Stimulated activated naive CD4-positive, alpha-beta T cell treated with Interleukin-2 at 50 U/mL for 16 hours (primary cell): ENCODE data around the gene GEN1.

Experiments
- DNase-seq: peaks from one replicate; lab custom pipeline; 2025; lab: John Stamatoyannopoulos, UW

Gene GEN1

DNA sequence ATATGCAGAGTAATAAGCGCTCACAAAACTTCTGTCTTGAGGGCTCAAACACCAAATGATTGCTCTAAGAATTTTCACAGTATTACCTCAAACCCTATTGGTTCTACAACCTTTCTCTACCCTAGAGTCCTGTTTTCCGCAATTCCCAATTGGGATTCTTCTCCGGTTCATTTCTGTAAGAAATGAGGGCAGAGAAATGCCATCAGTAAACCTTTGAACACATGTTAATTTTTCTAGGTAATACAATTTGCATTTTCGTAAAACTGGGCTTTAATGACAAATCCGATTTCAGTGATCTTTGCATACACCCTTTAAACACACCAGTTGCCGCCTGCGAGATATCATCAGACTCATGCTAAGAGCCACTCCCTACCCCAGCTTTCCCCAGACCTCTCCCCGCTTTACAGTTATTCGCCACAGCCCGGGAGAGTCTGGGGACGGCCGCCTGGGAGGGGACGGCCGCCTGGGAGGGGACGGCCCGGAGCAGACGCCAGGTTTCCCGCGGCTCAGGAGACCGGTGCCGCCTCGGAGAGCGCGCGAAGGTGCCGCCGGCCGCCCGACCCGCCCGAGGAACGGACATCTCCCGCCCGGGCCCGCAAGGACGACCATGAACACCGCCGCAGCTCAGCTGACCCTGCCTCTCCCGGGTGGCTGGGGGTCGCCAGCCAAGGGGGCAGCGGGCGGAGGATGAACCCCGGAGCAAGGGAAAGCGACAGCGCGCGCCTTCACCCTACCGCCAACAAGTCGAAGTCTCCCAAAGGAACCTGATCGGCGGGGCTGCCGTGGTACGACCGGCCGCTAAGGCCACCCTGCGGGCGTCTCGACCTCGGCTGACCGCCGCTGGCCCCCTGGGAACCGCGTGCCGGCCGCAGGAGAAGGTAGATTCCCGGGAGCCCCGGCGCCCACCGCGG is 791 bp upstream of the GEN1 start:
- DNase-seq = peak; percentile 19

DNA sequence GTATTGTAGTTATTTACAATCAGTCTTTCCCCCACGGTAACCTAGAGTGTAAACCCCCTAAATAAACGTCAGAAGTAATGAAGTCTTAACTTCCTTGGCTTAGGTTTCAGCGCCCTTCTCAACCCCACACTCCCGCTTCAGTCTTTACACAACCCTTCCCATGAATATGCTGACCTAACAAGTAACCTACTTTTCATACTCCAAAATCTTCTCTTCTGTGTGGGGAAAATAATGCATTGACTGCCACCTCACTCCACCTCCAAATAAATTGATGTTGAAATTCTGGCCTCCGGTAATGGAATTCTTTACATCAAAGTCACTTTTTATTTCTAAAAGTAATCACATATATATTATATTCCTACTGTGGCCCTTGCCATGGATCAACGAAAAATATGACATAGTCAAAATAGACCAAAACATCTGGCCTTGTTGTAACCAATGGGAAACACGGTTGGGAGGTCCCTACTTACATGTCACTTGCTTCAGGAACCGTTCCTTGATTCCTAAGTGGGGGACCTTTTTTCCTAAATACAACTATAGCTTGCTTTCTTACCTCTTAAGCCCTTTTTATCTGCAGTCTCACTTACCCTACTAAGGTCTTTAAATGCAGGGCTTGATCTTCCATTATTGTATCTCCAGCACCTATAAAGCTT is 961 bp downstream of the GEN1 start:
- no peak for DNase-seq

DNA sequence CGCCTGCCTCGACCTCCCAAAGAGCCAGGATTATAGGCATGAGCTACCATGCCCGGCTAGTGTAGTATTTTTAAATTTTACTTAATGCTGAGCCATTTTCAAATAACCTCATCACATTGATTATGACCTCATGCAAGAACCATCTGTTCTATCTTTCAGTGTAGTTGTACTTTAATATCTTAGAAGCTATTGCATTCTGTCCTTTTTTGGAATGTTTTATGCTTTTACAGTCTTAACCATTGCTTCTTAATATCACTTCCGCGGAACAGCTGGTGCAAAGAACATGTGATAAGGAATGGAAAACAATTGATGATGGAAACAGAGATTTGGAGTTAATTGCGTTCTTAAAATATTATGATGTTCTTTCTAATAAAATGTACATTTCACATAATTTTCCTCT is 2.7 kb downstream of the GEN1 start:
- no peak for DNase-seq

DNA sequence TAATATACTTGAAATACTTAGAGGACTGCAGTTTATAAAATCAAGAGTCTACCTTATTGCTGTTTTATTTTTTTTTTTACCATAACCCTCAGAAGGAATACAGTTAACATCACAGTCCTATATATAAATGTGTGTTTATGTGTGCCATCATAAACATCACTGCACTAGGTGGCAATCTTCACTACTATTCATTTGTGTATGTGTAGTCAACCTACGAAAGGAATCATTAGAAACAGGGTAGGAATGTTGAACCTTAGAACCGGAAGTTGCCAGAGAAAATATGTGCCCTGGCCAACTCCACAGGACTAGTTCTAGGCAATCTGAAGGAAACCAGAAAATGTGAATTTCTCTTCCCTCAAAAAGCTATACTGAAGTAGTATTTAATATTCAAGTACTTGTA is 3.4 kb downstream of the GEN1 start:
- DNase-seq = no peak

DNA sequence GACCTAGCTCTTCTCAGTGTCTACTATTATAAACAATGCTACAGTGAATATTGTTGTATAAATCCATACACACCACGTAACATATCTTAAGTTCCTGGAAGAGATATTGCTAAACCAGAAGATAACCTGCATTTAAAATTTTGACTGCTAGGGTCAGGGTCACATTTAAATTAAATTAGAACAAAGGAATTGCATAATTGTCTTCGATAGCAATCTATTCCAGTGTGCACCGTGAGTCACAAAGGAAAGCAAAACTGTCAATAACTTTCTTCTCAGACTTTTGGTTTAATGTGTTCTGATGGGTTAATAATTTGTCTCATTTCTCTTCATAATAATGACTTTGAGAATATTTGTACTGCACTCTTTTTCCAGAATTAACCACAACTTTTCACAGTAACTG is 4.2 kb downstream of the GEN1 start:
- DNase-seq = no peak

DNA sequence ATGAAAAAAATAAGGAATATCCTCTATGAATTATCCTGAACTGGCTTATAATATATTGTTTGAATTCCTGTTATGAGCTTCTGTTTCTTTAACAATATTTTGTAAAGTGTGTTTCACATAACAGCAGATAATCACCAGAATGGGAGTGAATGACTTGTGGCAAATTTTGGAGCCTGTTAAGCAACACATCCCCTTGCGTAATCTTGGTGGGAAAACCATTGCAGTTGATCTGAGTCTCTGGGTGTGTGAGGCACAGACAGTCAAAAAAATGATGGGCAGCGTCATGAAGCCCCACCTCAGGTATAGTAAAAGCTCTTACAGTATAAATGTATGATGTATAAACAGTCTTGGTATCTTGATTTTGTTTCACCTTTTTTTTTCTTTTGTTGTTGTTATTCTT is 5.9 kb downstream of the GEN1 start:
- no peak for DNase-seq

DNA sequence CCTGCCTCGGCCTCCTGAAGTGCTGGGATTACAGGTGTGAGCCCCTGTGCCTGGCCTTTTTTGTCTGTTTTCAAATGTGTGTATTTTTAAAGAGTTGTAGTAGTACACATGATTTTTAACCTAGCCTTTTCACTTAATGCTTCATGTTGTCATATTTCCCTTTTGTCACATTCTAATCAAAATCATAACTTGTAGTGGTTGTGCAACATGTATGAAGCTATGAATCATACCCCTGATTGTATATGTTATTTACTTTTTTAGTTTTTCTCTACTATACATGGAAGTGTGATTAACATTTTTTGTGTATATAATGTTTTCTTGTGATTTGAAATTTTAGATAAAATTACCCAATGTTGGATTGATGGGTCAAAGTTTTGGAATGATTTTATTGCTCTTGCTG is 8.5 kb downstream of the GEN1 start:
- DNase-seq = no peak

DNA sequence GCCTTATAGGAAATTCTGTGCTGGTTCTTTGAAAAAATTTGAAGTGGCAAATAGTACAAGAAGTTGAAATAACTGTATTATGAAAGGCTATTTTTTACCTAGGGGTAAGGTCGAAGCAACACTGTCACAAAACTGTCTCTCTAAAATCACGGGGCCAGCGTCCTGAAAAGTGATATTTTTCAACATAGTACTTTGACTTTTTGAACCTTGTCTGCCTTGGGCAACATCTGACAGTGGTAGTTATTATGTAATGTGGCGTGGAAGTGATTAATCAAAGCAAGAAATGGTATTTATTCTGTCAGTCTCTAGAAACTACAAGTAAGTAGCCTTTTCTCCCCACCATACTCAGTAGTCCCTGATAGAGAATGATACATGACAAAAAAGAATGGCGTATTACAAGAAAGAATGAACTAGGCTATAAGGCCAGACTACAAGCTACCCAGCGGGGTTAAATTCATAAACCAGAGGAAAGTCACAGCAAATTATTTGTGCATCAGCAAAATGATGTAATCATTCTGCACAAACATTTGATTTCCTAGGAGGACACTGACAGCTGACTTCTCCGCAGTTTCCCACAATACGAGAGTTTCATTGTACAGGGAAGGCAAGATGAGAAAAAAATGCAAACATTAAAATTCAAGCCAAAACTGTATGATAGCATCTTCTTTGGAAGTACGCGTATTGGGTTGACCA is 9.8 kb downstream of the GEN1 start:
- DNase-seq = no peak

DNA sequence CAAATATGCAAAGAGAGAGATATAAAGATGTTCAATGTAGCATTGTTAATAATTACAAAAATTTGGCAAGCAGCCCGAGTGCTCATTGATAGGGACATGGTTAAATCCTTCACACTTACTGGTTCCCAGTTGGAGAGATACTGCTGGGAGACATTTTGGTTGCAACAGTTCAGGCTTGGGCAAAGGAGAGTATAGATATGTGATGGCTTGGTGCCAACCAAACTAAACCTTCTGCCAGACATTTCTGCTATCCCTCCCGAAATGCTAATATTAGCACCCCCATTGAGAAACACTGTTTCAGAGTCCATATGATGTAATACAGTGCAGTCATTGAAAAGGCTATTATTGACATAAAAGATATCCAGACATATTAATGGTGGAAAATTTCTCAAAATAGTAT is 11.5 kb downstream of the GEN1 start:
- DNase-seq = no peak

DNA sequence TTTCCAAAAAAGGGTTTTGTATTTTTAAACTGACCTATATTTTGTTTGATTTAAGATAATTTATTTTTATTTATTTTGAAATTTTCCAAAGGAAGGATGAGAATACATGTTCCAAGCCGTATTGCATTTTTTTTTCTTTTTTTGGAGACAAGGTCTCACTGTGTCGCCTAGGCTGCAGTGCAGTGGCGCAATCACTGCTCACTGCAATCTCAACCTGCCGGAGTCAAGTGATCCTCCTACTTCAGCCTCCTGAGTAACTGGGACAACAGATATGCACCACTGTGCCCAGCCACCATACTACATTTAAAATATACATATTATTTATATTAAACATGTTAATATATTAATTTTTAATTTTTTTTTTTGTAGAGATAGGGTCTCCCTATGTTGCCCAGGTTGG is 15.0 kb downstream of the GEN1 start:
- DNase-seq = no peak

DNA sequence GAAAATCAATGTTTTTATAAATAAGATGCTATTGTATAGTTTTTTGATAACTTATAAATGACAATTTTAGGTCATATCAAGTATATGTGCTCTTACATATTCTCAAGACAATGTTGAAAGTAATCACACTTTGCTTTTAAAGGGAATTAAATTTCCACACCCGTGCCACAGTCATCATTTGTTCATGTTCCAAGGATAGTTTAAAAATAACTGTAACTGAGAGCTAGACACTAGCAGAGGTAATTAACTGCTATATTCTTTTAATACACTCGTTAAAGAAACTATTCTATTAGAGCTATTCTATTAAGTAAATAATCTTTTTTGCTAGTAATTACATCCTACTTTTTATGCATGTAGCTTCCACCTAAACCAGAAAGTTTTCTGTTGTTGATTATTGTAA is 18.0 kb downstream of the GEN1 start:
- DNase-seq = no peak

DNA sequence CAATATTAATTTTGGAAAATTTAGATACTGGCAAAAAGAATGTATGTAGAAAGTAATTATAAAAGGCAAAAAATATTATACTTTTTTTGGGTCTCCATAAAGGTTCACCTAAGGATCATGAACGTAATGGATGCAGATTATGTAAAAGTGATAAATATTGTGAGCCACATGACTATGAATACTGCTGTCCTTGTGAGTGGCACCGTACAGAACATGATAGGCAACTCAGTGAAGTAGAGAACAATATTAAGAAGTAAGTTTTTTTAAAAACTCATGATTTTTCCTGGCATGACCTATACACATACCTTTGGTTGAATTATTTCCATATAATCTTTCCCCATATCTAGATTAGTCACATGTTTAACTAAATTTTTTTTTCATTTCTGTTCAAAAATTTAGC is 18.6 kb downstream of the GEN1 start:
- no peak for DNase-seq

DNA sequence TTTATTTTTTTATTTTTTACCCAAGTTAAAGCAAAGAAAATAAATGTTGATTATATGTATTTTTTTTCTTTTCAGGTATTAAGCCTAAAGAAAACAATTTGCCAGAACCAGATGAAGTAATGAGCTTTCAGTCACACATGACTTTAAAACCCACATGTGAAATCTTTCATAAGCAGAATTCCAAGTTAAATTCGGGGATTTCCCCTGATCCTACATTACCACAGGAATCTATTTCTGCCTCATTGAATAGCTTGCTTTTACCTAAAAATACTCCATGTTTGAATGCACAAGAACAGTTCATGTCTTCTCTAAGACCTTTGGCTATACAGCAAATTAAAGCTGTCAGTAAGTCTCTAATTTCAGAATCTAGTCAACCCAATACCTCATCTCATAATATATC is 26.6 kb downstream of the GEN1 start:
- DNase-seq = no peak

DNA sequence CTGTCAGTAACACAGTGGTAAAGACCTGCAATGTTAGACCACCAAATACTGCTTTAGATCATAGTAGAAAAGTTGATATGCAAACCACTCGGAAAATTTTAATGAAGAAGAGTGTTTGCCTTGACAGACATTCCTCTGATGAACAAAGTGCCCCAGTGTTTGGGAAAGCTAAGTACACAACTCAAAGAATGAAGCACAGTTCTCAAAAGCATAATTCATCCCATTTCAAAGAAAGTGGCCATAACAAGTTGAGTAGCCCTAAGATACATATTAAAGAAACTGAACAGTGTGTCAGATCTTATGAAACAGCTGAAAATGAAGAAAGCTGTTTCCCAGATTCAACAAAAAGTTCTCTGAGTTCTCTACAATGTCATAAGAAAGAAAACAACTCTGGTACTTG is 27.5 kb downstream of the GEN1 start:
- DNase-seq = no peak

DNA sequence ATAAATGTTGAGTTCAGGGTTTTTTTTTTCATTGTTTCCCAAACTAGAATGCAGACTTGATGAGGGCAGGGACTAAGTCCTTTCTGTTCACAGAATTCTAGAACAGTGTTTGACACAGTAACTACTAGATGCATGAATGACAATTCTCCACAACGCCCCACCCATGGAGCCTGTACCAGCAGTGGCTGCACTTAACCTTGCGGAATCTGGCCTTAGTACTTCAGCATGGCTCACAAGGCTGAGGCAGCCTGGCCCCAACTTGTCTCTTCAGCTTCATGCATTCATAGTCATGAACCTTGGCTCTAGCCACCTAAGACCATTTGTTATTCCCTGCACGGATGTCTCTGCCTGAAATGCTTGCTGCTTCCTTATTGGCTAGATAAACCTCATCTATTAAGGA is 32.8 kb downstream of the GEN1 start:
- DNase-seq = no peak

DNA sequence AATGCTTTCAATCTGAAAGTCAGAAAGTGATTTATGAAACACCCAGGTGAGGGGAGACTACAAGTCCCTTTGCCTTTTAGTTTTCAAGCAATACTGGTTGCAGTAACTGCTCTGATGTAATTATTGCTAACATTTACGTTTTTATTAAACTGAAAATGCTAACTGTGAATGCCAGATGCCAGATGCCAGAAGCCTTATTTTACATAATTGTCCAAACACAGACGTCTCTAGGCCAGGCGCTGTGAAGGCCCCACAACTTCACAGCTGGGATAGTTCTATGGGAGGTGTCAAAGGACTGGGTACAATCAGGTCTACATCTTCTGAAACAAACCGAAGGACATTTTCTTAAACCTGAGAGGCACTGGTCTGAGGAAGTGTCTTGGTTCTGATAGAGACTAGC is 34.8 kb downstream of the GEN1 start:
- DNase-seq = no peak

DNA sequence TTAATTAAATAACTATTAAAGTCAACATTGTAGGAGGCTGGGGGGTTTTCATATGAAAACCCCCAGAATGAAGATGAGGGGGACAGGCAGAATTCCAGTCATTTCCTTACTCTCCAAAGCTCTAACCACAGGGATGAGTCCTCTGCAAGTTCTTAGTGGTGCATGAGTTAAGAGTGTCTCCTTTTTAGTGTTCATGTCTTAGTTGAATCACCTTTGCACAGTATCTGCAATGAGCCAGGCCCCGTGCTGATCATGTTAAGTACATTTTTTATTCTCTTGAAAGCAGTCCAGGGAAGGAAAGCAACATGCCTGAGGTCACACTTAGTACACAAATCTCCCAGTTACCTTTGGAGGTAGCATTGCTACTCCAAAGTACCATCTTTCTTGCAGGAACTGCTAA is 36.6 kb downstream of the GEN1 start:
- no peak for DNase-seq

DNA sequence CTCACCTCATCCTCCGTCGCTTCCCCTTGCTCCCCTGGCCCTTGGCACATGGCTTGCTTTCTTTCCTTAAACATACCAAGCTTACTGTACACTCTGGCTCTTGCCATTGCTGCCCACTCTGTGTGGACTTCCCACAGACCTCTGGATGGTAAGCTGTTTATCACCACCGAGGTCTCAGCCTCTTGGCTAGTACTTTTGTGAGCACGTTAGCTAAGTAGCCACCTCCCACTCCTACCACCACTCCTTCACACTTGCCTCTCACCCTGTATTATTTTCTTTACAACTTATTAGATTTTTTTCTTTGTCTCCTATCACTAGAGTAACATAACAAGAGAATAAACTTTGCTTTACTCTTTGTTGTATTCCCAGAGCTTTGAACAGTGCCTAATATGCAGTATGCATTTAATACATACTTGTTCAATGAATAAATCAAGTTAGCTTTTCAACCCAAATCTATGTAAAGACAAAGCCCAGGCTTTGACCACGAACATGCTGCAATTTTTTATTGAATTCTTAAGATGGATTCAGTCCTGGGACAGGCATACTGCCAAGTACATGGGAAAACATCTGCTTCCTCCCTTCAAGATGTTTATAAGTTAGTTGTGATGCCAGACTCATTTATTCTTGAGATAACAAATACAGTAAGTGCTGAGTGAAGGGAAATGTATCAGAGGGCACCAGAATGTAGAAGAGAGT is 37.3 kb downstream of the GEN1 start:
- DNase-seq = no peak

DNA sequence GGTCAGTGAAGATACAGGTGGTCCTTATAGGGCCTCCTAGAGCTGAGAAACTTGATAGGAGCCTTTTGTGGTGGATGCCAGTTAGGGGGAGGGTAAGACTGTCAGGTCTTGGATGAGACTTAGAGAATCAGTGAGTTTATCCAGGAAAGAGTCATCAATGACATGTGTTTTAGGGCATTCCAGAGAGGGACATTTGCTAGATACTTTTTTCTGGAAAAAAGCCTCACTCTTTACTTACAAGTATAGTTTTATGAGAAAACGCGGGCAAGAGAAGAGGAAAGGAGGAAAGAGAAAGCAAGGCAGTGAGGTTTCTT is 37.8 kb downstream of the GEN1 start:
- no peak for DNase-seq

DNA sequence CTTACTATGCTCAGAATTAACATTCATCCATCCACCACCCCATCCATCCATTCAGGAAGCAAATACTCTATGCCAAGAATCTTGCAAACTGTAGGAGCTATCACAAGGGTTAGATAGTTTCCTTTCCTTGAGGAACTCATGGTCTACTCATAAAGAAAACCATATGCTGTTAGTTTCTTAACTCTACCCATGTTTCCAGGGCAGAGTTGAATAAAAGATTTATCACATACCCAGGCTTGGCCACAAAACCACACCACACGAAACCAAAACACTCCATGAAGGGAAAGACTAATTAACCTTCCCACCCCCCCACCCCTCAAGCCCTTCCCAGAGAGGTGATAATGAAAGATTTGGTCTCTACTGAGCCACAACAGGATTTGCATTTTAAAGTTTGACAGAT is 38.6 kb downstream of the GEN1 start:
- DNase-seq = no peak

DNA sequence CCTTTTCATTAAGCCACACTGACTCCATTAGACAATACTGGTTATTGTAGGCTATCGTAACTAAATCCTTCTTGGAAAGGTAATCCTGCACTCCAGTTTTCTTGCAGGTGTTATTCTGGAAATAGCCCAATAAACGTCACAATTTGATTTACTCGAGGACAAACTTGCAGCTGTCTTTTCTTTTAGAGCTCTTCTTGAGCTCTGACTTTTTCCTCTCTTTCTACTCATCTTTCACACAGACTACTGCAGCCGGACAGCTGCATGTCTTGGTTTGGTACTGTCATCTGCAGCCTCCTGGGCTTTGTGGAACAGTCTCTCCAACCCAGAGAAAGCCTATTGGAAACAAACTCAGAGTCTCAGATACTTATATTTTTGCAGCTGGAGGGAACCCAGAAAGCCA is 39.4 kb downstream of the GEN1 start:
- no peak for DNase-seq

DNA sequence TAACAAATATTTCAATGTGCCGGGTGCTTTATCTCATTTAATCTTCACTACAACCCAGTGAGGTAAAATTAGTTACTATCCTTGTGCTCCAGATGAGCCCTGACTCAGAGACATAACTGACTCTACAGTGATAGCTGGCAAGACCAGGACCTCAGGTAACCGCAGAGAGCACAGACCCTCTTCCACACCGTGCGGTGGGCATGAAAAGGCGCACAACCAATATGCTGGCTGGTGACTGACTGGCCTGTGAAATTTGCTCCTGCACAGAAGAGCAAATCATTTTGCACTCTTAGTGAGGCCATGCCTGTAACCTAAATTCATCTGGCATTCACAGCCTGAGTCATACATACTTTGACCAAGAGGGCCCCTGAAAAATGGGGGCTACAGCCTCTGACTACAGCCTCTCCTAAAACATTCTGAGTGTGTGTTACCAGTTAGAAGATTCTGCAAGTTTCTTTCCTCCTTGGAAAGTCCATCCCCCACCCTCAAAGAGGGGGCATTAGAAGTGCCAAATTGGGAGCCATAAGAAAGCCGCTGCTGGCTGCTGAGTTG is 39.9 kb downstream of the GEN1 start:
- DNase-seq = no peak
